Eye (tissue), 1 donor: ENCODE results near the gene KCND3.
A peak's percentile ranks its signal among the peaks of the same experiment; 100 is the strongest.
"Not testable (repeated sequence)": the region's sequence is repeated elsewhere in the genome, so short reads cannot be mapped to it uniquely, and the experiment has no call there.

Experiments
- DNase-seq: peaks from one replicate; pipeline ENCODE4 v3.0.0-alpha.2; 2015

Gene KCND3

DNA sequence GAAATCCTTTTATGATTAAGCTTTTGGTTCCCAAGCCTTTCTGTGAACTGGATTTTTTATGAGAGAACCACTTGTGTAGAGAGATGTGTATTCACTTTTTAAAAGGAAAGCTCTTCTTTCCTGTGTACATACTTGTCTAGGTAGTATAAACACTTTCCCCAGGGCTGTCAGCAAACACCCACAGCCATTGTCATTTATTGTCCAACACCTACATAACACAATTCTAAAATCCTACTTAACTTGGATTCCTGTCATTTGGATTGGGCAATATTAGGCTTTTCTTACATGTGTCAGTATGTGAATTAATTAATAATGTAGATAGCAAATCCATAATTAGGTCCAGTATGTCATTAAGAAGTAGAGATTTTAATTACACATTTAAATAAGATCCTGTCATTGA lies 221.4 kb downstream of the KCND3 start:
- DNase-seq = no peak

DNA sequence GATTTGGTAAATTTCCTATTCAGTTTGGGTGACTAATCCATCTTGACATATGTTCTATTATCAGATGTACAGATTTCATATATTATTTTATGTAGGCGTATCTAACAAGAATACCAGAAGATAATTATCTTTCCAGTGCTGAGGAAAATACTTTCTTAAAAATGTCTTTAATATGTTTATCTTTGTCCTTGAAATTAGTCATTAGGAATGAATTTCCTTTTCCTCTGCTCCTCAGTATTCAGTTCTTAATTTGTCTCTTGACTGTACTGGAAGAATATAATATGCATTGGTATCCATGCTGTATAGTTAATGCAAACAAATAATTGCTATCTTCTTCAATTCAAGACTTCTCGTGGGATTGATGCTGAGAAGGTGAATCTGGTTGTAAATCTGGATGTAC lies 227.1 kb downstream of the KCND3 start:
- DNase-seq = no peak

DNA sequence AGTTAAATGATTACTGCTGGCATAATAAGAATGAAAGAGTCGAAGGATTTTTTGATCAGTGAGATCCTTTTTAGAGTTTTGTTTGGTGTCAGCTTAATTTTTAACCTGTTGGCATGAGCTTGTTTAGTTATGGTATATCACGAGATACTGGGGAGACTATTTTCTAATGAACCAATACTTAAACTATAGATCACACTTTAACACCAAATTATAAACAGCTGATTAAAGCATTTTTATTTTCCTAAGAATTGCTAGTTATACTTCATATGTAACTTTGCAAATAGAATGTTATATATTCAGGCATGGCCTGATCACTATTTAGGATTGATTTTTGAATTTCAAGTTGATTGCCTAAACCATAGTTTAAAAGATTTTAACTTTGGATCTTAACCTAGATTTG lies 227.8 kb downstream of the KCND3 start:
- DNase-seq = no peak

DNA sequence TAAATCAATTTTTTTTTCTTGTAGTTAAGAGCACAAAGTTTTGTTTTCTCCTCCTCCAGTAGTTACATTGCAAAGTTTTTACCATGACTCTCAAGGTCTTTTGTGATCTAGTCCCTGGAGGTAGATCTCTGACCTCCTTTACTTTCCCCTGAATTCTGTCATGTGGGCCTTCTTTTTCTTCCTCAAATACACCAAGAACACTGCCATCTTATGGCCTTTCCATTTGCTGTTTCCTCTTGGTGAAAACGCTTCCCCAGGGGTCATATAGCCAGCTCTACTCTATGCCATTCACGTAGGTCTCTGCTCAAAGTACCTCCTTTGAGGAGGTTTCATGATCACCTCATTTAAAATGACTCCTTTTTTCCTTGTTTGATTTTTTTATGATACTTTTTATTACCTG lies 231.1 kb downstream of the KCND3 start:
- DNase-seq = no peak

DNA sequence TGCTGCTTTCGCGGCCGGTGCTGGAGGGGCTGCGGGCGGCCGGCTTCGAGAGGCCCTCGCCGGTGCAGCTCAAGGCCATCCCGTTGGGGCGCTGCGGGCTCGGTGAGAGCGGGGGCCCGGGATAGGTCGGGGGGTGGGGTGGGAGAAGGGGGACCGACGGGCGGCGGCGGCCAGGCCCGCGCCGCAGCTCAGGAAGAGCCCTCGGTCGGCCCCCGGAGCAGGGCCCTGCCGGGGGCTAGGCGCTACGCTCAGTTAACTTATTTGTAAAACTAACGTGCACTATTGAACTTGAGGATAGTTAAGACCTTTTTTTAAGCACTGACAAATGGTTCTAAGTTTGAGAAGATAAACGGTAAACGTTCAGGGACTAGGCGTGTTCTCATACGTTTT lies 233.3 kb downstream of the KCND3 start:
- peak; percentile 39 for DNase-seq

DNA sequence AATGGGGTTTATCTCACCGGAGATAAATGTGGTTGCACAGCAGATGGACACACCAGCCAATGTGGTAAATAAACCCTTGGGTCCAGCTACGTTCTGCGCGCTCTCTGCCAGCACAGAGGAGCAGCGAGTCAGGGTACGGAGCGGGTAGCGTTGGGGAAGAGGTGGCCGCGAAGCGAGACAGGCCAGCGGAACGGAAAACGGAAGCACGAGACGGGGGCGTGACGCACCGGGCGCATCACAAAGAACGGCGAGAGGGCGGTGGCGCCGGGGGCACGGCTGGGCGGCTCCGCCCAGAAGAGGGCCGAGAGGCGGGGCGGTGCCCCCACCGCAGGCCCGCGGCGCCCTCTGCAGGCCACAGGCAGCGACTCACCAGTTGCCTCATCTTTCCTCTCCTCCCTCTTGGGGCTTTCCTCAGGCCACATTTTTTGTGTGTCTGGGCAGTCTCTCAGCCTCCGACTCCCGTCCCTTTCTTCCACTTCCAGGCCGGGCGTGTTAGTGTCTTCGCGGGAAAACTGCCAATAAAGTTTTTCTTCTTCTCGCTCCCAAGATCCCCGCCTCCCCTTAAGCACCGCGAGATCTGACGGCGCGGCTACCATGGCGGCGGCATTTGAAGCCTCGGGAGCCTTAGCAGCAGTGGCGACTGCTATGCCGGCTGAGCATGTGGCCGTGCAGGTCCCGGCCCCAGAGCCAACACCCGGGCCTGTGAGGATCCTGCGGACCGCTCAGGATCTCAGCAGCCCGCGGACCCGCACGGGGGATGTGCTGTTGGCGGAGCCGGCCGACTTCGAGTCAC lies 233.9 kb downstream of the KCND3 start, which contains the start of gene DDX20:
TSS of gene DDX20 (plus strand) at position 571 of the 793 bp plus-strand sequence. CDS start at position 595, 24 bp downstream.
- DNase-seq = peak; percentile 99

DNA sequence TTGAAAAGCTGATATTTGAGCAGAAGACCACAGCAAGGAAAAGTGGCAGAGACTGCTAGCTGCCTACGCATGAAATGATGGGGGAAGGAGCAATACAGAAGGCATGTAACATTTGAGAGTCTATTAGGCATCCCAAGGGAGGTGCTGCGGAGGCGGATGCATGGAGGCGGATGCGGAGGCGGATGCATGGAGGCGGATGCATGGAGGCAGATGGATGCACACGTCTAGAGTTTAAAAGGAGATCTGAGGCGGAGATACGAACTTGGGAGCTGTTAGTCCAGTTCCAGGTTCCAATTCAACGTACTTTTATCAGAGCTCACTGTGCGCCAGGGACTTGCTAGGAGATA lies 234.5 kb downstream of the KCND3 start:
- peak; percentile 89 for DNase-seq

DNA sequence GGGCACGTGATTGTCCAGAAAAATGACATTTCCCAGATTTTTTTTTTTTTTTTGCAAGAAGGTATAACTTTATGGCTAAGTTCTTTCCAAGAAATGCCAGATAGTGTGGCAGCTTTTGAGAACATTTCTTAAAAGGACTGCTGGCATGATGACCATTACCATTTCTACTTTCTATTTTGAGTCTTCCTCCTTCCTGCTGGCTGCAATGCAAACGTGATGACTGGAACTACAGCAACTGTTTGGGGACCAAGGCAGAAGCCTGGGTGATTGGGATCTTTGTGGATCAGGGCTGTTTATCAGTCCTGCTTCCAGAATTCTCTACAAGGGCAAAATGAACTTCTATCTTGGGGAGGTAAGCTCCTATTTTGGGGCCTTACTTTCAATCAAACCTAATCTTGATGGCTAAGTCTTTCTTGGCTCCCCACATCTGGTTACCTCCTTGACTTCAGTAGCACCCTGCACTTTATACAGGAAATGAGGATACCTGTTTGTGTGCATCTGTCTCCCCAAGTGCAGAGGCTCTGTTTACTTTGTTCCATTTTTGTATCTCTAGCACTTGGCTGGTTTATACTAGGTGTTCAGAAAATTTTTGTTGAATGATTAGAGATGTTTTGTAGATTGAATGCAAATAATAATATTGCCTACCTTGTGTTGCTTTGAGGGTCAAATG lies 237.4 kb downstream of the KCND3 start:
- DNase-seq = no peak

DNA sequence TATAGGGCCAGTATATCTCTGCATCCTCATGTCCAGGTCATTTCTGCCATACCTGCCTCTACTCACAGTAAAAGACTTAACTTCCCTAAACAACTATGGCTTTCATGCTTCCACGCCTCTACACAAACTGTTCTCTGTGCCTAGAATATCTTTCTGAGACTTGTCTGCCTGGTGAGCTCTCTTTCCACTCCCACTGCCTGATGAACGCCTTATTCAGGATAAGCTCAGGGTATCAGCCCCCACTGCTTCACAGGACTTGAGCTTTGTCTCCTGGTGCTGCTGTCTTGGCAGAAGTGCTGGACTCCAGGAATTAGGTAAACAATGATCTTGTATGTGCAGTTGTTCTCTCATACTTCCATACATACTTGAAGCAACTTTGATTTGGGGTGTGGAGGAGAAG lies 238.6 kb downstream of the KCND3 start:
- no peak for DNase-seq

DNA sequence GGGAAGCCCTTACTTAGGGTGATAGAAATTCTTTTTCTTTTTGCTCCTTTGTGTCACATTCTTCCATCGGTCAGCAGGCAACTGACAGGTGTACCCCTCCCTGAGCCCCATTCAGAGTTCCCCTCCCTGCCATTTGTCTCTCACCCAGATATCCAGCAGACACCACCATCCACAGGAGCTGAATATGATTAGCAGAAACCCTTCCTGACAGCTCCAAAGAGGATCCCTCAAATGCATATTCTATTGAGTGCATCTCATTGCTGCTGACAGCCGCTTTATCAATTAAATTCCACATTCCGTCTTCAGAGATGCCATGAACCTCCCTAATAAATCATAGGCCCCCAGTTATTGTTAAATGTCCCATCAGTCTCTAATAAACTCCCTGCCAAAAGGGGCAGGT lies 239.8 kb downstream of the KCND3 start:
- DNase-seq = no peak

DNA sequence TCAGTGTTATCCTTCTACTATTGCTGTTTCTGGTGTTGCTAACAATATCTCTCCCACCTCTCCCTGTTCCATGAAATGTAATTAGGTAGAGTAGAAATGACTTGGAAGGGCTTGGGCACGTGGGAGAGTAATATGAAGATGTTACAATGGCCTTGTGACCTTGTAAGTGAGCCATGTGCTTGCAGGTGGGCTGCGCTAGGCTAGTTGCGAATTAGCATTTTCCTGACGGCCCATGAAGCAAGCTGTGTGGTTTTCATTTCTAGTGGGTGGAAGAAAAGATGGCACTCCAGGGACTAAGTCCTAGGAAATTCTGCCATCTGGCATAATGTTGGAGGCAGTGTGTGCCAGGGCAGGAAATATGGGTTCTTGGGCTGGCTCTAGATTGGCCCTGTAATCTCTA lies 241.5 kb downstream of the KCND3 start:
- no peak for DNase-seq

DNA sequence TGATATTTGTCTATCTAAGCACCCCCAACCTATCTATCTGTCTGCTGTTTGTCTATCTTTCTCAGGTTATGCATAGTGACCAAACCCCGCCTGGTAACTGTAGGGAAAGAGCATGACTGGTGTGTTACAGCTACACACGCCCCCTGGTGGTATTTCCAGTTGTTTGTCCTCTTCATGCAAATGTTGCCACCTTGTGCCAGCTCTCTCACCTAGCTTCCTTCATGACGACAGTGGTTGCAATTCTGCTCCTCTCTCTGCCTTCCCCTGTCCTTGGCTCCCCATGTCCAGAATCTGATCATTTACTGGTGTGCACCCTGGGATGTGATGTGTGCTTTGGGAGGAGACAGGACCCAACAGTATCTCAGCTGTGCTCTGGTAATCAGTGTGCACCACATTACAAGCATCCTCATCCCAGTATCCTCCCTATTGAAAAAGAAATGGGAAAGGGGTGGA lies 242.2 kb downstream of the KCND3 start:
- DNase-seq = peak; percentile 54

DNA sequence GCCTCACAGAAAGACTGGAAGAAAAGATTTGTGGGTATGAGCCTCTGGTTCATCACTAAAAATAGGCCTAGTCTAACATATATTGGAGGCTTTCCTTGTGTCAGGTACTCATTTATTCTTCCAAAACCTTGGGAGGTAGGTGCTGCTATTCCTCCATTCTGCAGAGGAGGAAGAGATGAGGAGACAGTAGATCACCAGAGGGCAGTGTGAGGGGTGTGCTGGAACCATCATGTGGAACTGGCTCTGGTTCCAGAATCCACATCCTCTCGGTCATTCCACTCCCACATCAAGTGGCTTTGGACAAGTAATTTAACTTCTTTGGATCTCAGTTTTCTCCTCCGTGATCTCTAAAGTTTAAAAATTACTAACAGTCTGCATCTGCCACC lies 242.9 kb downstream of the KCND3 start:
- DNase-seq = no peak

DNA sequence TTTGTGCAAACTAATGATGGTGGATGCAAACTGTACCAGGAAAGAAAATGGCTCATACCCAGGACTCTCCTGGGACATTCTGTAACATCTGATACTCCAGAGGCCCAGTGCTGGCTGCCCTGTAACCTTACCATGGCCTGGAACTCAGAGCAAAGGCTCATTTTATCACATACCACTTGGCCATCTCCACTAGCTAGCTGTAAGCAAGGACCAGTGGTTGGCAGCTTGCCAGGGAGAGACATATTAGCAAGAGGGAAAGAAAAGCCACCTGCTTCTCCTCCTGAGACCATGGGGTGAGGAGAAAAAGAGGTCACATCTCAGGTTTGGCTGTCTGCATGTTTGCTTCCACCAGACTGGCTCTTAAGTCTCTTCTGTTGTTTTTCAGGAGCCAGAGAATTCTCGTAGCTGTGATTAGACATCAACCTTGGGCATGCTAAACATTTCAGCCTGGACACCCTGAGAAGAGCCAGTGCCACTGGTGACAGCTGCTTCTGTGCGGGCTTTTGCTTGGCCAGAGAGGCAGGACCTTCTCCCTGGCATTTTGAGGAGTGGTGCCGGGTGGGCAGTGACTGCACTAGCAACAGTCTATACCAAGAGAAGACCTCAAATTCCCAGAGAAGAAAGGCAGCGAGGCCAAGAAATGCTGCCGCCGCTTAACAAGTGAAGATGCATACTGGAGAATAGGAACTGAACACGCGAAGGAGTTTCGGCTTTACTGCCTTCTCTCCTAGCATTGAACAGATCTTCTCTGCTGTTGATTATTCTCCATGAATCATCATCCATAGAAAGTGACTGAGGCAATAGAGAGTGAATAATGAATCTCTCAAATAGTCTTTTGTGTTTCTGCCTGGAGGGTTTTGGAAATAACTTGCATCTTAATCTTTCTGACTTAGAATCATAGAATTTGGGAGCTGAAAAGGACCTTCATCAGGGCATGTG lies 243.5 kb downstream of the KCND3 start:
- DNase-seq = no peak

DNA sequence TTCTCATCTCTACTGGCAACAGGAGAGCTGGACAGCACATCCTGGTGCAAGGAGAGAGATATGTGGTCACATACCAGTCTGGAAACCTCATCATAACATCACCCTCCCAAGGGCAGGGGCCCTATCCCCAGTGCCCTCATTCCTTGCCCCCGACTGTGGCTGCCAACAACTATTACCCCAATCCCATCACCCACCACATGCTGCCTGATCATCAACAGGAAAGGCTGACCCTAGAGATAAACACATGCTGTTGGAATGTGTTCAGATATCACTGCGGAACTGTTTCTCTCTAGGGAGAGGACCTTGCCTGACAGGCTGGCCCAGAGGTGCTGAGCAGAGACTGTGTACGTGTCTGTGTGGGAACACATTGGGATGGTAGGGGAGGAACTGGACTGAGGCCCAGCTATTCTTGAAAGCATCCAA lies 245.8 kb downstream of the KCND3 start:
- DNase-seq = no peak

DNA sequence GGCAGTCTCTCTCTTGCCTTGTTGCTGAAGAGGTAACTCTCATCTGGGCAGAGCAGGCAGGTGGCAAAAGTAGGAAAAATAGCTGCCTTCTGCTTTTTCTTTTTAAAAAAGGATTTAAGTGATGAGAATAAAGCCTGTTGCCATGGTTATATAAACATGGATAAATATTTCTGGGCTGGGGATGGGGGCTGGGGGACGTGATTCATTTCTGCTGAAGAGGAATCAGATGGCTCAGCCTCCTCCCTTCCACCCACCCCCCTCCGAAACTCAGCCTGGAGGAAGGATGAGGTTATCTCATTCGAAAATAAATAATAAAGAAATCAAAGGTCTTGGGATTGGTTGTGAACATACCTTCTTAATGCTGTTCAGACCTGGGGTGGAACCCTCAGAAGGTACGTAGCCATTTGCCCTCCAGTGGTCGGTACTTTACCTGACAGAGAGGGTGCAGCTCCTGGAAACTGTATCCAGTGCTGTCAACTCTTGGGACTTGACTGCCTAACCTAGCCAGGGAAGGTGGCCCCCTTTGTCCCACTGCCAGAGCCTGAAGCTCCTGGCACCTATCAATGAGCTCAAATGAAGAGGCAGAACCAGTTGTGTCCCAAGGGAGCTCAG lies 246.4 kb downstream of the KCND3 start:
- no peak for DNase-seq

DNA sequence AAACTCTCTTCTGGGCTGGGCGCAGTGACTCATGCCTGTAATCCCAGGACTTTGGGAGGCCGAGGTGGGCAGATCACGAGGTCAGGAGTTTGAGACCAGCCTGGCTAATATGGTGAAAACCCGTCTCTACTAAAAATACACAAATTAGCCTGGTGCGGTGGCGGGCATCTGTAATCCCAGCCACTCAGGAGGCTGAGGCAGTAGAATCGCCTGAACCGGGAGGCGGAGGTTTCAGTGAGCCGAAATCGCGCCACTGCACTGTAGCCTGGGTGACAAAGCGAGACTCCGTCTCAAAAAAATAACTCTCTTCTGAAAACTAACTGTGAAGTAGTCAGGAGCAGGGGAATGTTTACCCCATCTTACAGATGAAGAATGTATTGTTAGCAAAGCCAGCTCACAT lies 247.2 kb downstream of the KCND3 start:
- not testable (repeated sequence) for DNase-seq

DNA sequence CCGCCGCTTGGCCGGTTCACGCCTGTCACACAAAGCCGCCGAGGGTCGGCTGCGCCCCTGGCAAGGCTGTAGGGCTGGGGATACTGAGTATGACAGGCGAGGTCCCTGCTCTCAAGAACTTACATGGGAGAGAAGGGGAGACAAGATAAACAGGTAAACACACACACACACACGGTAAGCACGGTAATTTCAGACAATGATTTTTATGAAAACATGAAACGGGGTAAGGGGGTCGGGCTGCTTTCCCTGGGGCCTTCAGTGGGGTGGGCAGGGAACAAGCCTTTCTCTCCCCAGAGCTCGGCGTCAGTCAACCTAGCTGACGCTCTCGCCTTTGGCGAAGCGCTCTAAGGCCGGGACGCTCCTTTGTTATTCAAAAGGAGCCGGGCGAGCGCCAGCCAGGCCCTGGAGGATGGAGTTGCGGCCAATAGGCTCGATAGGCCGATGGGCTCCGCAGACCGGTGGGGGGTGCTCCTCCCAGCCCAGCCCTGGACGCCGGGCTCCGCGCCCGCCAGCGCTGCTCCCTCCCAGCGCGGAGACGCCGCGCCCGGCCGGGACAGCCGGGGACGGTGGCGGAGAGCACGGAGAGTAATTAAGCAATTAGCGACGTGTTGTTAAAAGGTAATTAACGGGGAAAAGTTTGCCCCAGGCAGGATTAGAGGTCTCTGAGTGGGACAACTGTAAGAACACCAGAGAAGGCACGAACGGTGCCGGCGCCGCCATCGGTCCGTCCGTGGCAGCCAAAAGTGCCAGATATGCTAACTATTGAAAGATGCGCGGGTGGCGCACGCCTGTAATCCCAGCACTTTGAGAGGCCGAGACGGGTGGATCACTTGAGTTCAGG lies 249.3 kb downstream of the KCND3 start:
- no peak for DNase-seq

DNA sequence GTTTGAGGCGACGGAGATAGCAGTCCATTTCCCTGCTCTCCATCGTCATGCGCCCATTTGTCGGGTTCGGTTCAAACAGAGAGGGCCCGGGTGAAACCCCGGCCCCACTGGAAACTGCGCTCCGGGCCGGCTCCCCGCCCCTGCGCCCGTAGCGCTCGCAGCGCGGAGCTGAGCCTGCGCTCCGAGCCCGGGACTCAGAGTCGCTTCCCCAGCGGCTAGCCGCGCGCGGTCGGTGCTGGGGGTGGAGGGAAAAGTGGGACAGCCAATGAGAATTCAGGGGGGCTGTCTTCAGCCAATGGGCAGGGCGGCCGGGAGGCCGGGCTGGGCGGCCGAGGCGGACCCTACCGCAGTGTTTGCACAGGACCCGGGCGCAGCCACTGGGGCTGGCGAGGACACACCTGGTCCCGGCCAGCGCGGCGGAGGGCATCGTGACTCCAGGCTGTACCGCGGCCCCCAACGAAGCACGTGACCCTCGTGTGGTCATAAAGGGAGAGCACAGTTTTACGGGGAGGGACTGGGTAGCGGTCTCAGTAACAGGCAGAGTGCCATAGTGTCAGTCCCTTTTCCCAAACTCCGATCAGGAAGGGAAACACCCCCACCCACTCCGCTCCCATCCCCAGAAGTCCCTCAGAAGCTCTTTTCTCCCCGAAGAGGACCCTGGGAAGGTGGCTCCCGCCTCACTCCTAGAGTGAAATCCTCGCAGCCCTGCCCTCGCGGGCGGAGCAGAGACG lies 250.1 kb downstream of the KCND3 start, which contains the start of gene INKA2:
TSS of gene INKA2 (minus strand) at position 202 of the 731 bp plus-strand sequence. CDS start at position 49, 153 bp downstream.
- DNase-seq = peak; percentile 93

DNA sequence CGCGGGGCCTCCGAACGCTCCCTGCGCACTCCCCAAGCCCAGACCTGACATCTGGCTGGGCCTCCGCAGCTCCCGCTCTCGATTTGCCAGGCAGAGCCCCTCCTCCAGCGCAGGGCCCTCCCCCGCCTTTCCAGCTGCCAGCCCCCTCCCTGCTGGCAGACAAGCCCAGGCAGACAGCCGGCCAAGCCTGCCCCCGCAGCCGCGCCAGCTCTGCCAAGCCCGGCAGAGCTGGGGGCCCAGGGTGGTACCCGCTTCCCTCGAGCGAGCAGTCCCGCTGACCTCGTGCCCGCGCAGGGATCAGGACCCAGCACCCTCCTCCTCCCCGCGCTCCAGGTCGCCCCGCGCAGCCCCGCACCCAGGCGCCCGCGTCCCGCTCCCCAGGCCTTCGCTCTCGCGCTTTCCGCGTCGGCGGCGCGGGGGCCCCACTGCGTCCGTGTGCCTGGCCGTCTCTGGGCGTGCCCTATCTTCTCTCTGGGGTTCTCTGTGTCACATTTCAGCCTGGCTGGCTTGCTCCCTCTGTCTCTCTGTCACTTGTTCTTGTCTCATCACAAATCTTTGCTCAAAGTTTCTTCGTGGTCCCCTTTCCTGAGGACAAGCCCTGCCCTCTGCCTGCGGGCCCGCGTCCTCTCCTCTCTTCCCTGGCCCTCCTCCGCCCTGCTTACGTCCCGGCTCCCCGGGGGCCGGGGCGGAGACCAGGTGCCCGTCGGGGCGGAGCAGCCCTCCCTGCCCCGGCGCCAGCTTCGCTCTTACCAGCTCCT lies 250.9 kb downstream of the KCND3 start:
- DNase-seq = peak; percentile 78

DNA sequence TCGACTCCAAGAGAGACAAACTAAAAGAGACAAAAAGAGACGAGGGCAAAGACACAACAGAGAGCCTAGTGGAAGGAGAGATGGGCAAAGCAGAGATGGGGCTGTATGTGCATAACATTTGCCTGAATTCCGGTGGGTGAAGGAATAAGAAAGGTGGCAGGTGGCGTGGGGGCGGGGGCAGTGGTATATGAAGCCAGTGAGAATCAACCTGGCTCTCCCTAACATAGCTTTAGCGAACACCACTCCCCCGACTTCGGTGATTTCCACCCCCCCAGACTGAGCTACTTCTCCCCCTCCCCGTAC lies 251.4 kb downstream of the KCND3 start:
- DNase-seq = no peak
